Osteocyte (in vitro differentiated cells): ENCODE results near the gene INPP5J. TPM values are rescaled to one million over a fixed set of nuclear protein-coding genes. Genes with fewer than 3 reads are reported as not detected.

Experiments used
- DNase-seq: peaks from one replicate; pipeline ENCODE4 v3.0.0; 2021; ENCODE audit warnings: mixed read lengths; ENCODE audit not compliant: unreplicated experiment; ENCODE audit errors: extremely low spot score
- H3K27ac Mint-ChIP-seq: one replicate; pipeline ENCODE4 v1.8.0; 2021; ENCODE audit warnings: mild to moderate bottlenecking, mixed read lengths; ENCODE audit not compliant: unreplicated experiment
- H3K27me3 Mint-ChIP-seq: one replicate; pipeline ENCODE4 v1.8.0; 2021; ENCODE audit warnings: mixed read lengths; ENCODE audit not compliant: unreplicated experiment
- H3K36me3 Mint-ChIP-seq: one replicate; pipeline ENCODE4 v1.8.0; 2021; ENCODE audit warnings: mixed read lengths; ENCODE audit not compliant: unreplicated experiment
- H3K4me1 Mint-ChIP-seq: one replicate; pipeline ENCODE4 v1.8.0; 2021; ENCODE audit warnings: mixed read lengths; ENCODE audit not compliant: unreplicated experiment
- H3K4me3 Mint-ChIP-seq: one replicate; pipeline ENCODE4 v1.8.0; 2021; ENCODE audit warnings: mild to moderate bottlenecking, moderate library complexity, mixed read lengths; ENCODE audit not compliant: unreplicated experiment
- H3K9me3 Mint-ChIP-seq: one replicate; pipeline ENCODE4 v1.8.0; 2021; ENCODE audit warnings: mixed read lengths; ENCODE audit not compliant: unreplicated experiment
- microRNA-seq: library from miRNA; unstranded; fragments of <30 nt; microRNA quantifications from one replicate; pipeline ENCODE4 v1.1.0, GENCODE V29; 2020; ENCODE audit not compliant: unreplicated experiment
- total RNA-seq: library from RNA; stranded (reverse); gene quantifications from 2 replicates; pipeline ENCODE4 v1.2.1, GENCODE V29; 2021
- TF ChIP-seq, protein P1 (sequence below): fragments of 200-600 bp; sonication (generic); IDR thresholded peaks from 2 replicates; pipeline ENCODE4 v1.5.0; 2021; ENCODE audit warnings: antibody characterized with exemption, mild to moderate bottlenecking, moderate library complexity

INPP5J gene
- total RNA-seq, 1 donor from 2014 or later = 3.5 TPM

DNA sequence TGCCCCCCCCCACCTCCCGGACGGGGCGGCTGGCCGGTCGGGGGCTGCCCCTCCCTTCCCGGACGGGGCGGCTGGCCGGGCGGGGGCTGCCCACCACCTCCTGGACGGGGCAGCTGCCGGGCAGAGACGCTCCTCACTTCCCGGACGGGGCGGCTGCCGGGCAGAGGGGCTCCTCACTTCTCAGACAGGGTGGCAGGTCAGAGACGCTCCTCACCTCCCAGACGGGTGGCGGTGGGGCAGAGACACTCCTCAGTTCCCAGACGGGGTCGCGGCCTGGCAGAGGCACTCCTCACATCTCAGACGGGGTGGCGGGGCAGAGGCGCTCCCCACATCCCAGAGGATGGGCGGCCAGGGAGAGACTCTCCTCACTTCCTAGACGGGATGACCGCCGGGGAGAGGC, 61.2 kb downstream of the INPP5J start:
- H3K4me1 Mint-ChIP-seq = no peaks in the 10 kb centered on the region
- peaks cover 10% of the 10 kb centered on the region for H3K36me3 Mint-ChIP-seq
- no peak for DNase-seq
- no peak overlapping the region for H3K27ac Mint-ChIP-seq
- no peaks in the 10 kb centered on the region for H3K27me3 Mint-ChIP-seq
- H3K9me3 Mint-ChIP-seq = no peaks in the 10 kb centered on the region
- H3K4me3 Mint-ChIP-seq = no peak overlapping the region
- TF ChIP-seq, protein P1, sequence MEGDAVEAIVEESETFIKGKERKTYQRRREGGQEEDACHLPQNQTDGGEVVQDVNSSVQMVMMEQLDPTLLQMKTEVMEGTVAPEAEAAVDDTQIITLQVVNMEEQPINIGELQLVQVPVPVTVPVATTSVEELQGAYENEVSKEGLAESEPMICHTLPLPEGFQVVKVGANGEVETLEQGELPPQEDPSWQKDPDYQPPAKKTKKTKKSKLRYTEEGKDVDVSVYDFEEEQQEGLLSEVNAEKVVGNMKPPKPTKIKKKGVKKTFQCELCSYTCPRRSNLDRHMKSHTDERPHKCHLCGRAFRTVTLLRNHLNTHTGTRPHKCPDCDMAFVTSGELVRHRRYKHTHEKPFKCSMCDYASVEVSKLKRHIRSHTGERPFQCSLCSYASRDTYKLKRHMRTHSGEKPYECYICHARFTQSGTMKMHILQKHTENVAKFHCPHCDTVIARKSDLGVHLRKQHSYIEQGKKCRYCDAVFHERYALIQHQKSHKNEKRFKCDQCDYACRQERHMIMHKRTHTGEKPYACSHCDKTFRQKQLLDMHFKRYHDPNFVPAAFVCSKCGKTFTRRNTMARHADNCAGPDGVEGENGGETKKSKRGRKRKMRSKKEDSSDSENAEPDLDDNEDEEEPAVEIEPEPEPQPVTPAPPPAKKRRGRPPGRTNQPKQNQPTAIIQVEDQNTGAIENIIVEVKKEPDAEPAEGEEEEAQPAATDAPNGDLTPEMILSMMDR = no peak

Small RNA genes within 50 kb of the gene (microRNA-seq; reads per million reads assigned to microRNA genes)
- 2.7 reads per million for gene MIR3928

Other genes with a start within 250 kb of the INPP5J start
- 26.9 and 29.1 TPM in 2 replicates for gene MORC2, start 154.2 kb upstream of the INPP5J start, total RNA-seq
- gene TUG1, start 153.7 kb upstream of the INPP5J start, total RNA-seq = 92.9 and 93.2 TPM in 2 replicates
- gene SMTN, start 41.6 kb upstream of the INPP5J start, total RNA-seq = 27.2 and 31.8 TPM in 2 replicates
- 176 and 186 TPM in 2 replicates for gene SELENOM, start 15.4 kb upstream of the INPP5J start, total RNA-seq
- gene PLA2G3, start 17.5 kb downstream of the INPP5J start, total RNA-seq = 0.13 TPM in 1 of 2 replicates, not detected in the other
- 32.7 and 34.0 TPM in 2 replicates for gene RNF185, start 37.2 kb downstream of the INPP5J start, total RNA-seq
- gene LIMK2, start 89.3 kb downstream of the INPP5J start, total RNA-seq = 49.8 and 53.9 TPM in 2 replicates
- 10.3 and 13.0 TPM in 2 replicates for gene PIK3IP1, start 169.5 kb downstream of the INPP5J start, total RNA-seq
- gene PATZ1, start 223.4 kb downstream of the INPP5J start, total RNA-seq = 27.6 and 29.0 TPM in 2 replicates